ENCODE measurements around the gene SLC9A5.

SLC9A5 gene

DNA sequence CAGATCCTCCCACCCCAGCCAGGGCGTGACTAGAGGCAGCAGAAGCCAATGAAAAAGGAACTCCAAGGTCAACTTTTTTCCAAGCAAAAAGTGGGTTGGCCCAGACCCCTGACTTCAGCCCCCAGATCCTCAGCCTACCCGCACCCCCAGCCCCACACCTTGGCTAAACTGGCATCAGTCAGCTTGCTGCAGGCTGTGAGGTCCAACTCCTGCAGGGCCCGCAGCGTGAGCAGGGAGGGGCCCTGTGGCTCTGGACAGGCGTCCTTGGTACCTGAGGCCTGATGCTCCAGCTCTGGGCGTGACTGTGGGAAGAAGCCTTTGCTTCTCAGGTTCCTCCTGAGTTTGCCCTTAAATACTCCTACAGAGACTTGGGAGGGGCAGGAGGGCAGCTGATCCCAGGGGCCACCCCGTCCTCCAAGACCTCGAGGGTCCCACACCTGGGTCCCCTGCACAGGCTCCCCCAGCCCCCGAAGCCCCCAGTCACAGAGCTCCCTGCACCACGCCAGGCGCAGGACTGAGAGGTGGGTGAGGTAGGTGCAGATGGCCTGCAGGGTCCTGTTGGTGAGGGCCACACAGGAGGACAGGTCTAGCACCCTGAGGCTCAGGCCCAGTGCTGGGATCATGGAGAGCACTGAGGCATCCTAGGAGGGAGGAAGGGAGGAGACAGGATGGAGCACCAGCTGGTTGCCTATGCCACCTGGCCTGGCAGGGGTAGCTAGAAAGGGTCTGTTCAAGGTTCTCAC lies 40.5 kb upstream of the SLC9A5 start:
- Histone ChIP-seq H3K4me3 (no peak overlapping the region), H3K9me3 (no peaks in the 10 kb centered on the region), H3K4me1 (no peaks in the 10 kb centered on the region), H3K36me3 (replicated peaks) (peaks cover 6% of the 10 kb centered on the region; the same call in 1 of the 2 replicates), H3K27me3 (ENCODE audit: low read depth) (no peaks in the 10 kb centered on the region)
- in situ Hi-C loops (cut with MboI; ENCODE audit: low sequenced_read_pairs): no loop called here
- DNase-seq (ENCODE audit: low spot score in 2 of 2): no peak

DNA sequence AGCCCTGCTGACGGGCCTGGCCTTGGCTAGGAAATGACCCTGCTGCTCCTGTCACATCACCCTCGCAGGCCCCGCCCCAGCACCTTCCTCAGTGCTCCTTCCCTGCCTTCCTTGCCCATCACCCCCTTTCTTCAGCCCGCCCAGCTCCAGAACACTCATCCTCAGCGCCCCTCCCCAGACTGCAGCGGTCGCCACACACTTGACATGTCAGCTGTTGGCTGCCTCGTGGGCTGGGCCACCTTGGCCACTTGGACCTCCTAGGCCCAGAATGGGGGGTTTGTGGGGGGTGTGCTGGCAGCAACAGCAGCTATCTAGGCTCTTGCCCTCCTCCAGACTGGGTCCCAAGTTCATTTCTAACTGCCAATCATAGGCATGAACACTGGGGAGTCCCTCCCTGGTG lies 39.2 kb upstream of the SLC9A5 start:
- in situ Hi-C loops (cut with MboI; ENCODE audit: low sequenced_read_pairs): no loop called here
- no peak for DNase-seq (ENCODE audit: low spot score in 2 of 2)
- no peaks in the 10 kb centered on the region for H3K27me3 ChIP-seq (ENCODE audit: low read depth)
- no peaks in the 10 kb centered on the region; the same call in 1 of the 2 replicates for H3K36me3 ChIP-seq (replicated peaks)
- no peak overlapping the region for H3K4me3 ChIP-seq
- no peaks in the 10 kb centered on the region for H3K4me1 ChIP-seq
- H3K9me3 ChIP-seq: no peaks in the 10 kb centered on the region

DNA sequence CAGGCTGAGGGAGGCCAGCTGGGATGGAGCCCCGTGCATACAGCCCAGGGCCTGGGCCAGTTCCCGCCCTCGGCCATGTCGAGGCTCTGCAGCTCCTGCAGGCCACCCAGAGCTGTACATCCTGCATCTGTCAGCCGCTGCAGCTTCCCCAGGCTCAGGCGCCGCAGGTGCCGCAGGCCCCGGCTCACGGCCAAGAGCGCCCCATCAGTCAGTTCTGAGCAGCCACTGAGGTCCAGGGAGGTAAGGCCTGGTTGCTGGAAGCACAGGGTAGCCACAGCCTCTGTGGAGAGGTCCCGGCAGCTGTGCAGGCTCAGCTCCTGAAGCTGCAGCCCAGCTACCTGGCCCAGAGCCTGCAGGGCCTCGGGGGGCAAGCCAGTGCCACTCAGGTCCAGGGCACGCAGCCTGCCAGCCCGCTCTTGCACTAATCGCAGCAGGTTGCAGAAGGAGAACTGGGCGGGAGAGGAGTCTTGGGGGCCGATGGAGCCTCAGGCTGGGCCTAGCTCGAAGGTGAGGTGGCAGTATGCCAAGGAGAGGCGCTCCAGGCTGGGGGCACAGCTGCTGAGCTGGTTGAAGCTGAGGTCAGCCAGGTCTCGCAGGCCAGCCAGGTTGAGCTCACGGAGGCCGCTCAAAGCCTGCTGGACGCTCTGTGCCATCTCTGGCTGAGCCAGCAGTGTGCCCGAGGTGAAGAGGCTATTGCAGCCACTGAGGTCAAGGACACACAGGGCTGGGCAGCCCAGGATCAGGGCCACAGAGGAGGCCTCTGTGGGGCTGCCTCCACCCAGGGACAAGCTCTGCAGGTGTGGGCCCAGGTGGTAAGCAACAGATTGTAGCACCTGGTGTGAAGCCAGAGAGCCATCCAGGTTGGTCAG lies 38.5 kb upstream of the SLC9A5 start:
- Histone ChIP-seq H3K27me3 (ENCODE audit: low read depth) (no peaks in the 10 kb centered on the region), H3K36me3 (replicated peaks) (no peaks in the 10 kb centered on the region; the same call in 1 of the 2 replicates), H3K9me3 (no peaks in the 10 kb centered on the region), H3K4me1 (no peaks in the 10 kb centered on the region), H3K4me3 (no peak overlapping the region)
- DNase-seq (ENCODE audit: low spot score in 2 of 2): no peak
- in situ Hi-C loops (cut with MboI; ENCODE audit: low sequenced_read_pairs): no loop called here

DNA sequence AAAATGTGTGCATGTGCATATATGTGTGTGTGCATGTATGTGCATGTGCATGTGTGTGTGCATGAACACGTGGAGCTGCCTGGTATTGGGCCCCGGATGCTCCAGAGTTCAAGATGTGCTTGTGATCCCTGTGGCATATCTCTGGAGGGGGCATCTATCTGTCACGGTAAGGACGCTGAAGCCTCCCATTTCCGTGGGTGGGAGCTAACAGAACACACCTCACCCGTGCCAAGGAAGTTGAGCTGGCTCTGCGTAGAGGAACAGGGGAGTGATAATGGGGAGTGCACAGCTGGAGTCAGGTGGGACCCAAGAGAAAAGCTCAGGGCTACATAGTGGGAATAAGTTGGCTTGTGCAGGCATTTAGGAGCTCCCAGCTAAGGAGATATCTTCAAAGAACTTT lies 37.1 kb upstream of the SLC9A5 start:
- DNase-seq (ENCODE audit: low spot score in 2 of 2): no peak
- H3K36me3 ChIP-seq (replicated peaks): no peaks in the 10 kb centered on the region; the same call in 1 of the 2 replicates
- H3K27me3 ChIP-seq (ENCODE audit: low read depth): no peaks in the 10 kb centered on the region
- H3K4me3 ChIP-seq: no peak overlapping the region
- no peaks in the 10 kb centered on the region for H3K9me3 ChIP-seq
- in situ Hi-C loops (cut with MboI; ENCODE audit: low sequenced_read_pairs): no loop called here
- H3K4me1 ChIP-seq: no peaks in the 10 kb centered on the region

DNA sequence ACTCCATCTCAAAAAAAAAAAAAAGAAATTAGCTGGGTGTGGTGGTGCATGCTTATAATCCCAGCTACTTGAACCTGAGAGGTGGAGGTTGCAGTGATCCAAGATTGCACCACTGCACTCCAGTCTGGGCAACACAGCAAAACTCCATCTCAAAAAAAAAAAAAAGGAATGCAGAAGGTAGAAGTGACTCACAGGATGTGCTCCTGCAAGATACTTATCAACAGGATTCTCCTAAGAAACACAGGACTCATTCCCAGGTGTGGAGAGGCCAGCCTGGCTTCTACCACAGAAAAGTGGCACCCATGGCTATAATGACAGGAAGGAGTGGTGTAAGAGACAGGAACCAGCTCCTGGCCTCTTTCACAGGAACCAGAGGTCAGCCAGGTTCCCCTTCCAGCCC lies 36.0 kb upstream of the SLC9A5 start:
- H3K4me1 ChIP-seq: no peaks in the 10 kb centered on the region
- H3K27me3 ChIP-seq (ENCODE audit: low read depth): no peaks in the 10 kb centered on the region
- no peaks in the 10 kb centered on the region for H3K36me3 ChIP-seq (replicated peaks)
- H3K4me3 ChIP-seq: no peak overlapping the region
- no peak for DNase-seq (ENCODE audit: low spot score in 2 of 2)
- in situ Hi-C loops (cut with MboI; ENCODE audit: low sequenced_read_pairs): no loop called here
- no peaks in the 10 kb centered on the region for H3K9me3 ChIP-seq

DNA sequence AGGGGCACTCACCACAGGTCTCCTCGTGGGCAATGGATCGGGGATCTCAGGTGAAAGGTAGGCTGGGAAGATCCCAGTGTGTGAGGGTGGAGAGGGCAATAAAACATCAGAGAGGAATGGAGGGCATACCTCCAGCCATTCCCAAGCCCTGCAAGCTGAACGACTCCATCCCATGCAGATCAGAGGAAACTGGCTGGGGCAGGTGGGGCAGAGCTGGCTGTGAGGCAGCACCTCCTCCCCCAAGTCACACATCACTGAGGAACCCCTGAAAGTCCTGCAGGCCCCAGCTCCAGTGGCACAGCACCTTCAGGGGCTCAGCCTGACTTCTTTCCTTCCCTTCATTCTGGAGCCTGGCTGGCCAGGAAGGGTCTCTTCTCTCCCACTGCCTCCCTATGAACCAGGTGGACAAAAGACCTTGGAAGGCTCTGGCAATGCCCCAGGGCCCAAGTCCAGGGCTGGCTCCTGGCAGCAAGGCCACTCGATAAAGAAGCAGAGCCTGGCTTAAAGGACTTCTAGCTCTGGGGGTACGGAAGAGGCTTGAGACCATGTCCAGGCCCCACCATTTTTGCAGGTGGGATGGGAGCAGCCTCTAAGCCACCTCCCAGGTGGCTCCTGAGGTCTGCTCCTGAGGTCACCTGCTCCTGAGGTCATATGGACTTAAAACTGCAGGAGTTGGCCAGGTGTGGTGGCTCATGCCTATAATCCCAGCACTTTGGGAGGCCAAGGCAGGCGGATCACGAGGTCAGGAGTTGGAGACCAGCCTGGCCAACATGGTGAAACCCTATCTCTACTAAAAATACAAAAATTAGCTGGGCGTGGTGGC lies 35.4 kb upstream of the SLC9A5 start:
- Histone ChIP-seq H3K4me1 (no peaks in the 10 kb centered on the region), H3K27me3 (ENCODE audit: low read depth) (no peaks in the 10 kb centered on the region), H3K9me3 (no peaks in the 10 kb centered on the region), H3K4me3 (no peak overlapping the region), H3K36me3 (replicated peaks) (no peaks in the 10 kb centered on the region)
- DNase-seq (ENCODE audit: low spot score in 2 of 2): no peak
- in situ Hi-C loops (cut with MboI; ENCODE audit: low sequenced_read_pairs): no loop called here

DNA sequence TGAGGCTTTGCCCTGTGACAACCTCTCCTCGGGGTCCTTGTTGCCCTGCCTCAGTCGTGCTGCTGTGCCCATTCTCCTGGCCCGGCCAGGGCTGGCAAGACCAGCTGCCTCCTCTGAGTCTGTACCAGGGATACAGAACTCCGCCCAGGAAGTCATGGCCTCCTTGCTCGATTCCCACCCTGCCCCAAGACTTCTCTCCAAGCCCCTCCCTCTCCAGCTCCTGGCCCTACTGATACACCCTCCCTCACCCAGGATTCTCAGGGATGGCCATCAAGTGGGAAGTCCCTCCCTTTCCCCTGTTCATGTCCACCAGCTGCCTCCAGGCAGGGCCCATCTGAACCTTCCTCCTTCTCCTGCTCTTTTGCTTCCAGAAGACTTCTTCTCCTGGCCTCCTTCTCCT lies 33.1 kb upstream of the SLC9A5 start:
- in situ Hi-C loops (cut with MboI; ENCODE audit: low sequenced_read_pairs): no loop called here
- Histone ChIP-seq H3K36me3 (replicated peaks) (no peaks in the 10 kb centered on the region), H3K9me3 (no peaks in the 10 kb centered on the region; the same call in 1 of the 2 replicates), H3K27me3 (ENCODE audit: low read depth) (no peaks in the 10 kb centered on the region), H3K4me3 (no peak overlapping the region), H3K4me1 (no peaks in the 10 kb centered on the region)
- no peak for DNase-seq (ENCODE audit: low spot score in 2 of 2)

DNA sequence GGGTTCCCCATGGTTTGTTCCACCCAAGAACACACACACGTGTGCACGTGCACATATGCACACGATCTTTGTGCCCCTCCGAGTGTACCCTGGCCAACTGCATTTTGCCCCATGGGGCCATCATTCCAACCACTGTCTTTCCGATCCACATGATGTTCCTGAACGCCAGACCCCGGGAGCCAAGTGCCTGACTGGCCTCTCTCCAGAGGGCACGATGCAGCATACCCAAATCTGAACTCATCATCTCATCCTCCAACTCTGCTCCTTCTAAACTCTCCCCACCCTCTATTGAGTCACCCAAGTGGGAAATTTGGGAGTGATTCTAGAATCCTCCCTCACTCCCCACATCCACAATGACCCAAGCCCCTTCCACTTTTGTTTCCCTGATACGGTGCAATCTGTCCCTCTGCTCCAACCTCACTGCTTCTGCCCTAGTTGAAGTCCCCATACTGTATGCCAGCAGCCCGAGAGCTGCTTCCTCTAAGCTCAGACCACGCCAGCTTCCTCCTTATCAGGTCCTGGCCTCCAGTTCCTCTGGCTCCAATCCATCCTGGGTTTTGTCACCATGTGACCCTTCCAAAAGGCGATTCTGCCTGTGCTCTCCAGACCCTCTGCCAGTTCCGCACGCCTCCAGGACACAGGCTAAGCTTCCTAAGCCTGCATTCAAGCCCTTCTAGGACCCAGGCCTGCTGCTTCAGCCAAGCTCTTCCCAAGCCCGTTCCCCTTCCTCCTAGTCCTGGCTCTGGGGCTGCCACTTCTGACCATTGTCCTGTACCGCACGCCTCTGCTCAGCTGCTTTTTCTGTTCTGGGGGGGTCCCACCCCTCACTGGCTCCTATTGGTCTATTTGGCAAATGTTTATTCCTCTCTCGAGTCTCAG lies 31.9 kb upstream of the SLC9A5 start:
- H3K4me3 ChIP-seq: no peak overlapping the region
- DNase-seq (ENCODE audit: low spot score in 2 of 2): no peak
- H3K9me3 ChIP-seq: no peaks in the 10 kb centered on the region; the same call in 1 of the 2 replicates
- in situ Hi-C loops (cut with MboI; ENCODE audit: low sequenced_read_pairs): no loop called here
- no peaks in the 10 kb centered on the region for H3K27me3 ChIP-seq (ENCODE audit: low read depth)
- H3K36me3 ChIP-seq (replicated peaks): no peaks in the 10 kb centered on the region
- no peaks in the 10 kb centered on the region for H3K4me1 ChIP-seq

DNA sequence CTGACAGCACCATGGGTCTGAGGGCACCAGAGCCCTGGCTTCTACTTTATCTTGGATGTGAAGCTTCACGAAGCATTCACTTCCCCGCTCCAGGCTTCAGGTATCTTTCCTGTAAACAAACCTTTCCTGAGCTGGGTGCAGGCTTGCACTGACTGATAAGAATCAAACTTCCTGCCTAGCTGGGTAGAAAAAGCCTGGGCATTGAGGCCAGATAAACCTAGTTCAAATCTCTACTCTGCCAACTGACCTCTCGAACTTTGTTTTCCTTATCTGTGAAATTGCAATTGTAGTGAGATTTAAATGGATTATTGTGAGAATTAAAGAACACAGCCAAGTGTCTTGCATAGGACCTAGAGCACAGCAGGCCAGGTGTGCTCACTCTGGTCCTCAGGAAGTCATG lies 24.8 kb upstream of the SLC9A5 start:
- Histone ChIP-seq H3K9me3 (peaks cover 2% of the 10 kb centered on the region; the same call in 1 of the 2 replicates), H3K27me3 (ENCODE audit: low read depth) (no peaks in the 10 kb centered on the region), H3K4me3 (no peak overlapping the region), H3K4me1 (peaks cover 5% of the 10 kb centered on the region), H3K36me3 (replicated peaks) (peaks cover 10% of the 10 kb centered on the region)
- in situ Hi-C loops (cut with MboI; ENCODE audit: low sequenced_read_pairs): no loop called here
- no peak for DNase-seq (ENCODE audit: low spot score in 2 of 2)

DNA sequence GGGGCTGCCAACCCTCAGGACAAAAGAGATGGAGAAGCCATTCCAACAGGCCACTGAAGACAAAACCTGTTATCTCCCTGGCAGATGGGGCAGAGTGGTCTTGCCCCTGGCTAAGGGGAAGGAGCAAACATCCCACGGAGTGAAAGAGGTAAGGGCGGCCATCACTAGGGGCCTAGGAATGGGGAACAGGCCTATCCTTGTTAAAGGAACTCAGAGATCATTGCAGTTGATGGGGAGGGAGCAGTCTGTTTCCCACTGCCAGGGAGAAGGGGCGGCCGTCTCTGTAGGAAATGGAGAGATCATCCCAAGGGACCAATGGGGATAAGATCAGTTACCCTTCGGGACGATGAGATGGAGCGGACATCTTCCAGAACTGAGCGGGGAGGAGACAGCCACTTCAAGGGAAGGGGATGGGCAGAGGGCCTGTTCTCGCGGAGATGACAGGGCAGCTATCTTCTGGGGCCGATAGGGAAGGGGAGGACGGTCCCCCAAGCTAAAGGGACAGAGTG lies 22.4 kb upstream of the SLC9A5 start:
- DNase-seq (ENCODE audit: low spot score in 2 of 2): no peak
- no peaks in the 10 kb centered on the region for H3K27me3 ChIP-seq (ENCODE audit: low read depth)
- H3K36me3 ChIP-seq (replicated peaks): peaks cover 31% of the 10 kb centered on the region
- H3K4me3 ChIP-seq: peak overlapping the region; percentile 94
- peaks cover 2% of the 10 kb centered on the region; the same call in 1 of the 2 replicates for H3K9me3 ChIP-seq
- H3K4me1 ChIP-seq: peaks cover 5% of the 10 kb centered on the region
- in situ Hi-C loops (cut with MboI; ENCODE audit: low sequenced_read_pairs): no loop called here

DNA sequence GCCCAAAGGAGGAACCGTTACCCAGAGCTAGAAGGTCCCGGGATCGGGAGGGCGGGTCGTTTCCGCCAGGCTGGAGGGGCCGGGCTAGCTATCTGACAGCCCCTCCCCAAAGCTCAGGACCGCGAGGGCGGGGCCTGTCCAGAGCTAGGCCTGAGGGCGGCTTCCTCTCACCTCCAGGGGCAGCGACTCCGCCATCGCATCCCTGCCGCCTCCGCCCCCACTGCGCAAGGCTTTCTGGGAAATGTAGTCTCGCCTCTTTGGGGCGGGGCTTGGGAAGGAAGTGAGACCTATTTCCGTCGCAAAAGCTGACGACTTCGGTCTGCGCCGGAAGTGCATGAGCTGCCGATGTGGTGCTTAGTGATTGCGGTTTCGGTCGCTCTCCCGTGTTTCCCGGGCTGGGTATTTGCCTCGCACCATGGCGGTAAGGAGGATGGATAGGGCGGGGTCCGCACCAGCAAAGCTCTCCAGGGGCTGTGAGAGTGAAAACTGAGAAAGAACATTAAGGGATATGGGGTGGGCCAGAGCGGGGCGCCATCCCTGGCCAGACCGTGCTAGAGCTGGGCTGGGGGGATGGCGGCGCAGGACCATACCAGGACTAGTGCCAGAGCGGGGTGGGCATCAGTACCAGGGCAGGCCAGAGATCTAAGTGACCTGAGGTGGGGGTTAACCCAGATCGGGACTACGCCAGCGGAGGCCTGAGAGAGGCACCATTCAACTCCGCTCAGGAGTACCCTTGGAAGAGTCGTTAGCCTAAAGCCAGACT lies 21.8 kb upstream of the SLC9A5 start, which contains the start of gene TMEM208:
TSS of gene TMEM208 (plus strand) at position 327 of the 763 bp plus-strand sequence. CDS start at position 416, 89 bp downstream.
- peak within 1 kb of the TSS; percentile 94 for H3K4me3 ChIP-seq
- peaks cover 5% of the 10 kb centered on the region for H3K4me1 ChIP-seq
- peaks cover 2% of the 10 kb centered on the region; the same call in 1 of the 2 replicates for H3K9me3 ChIP-seq
- in situ Hi-C loops (cut with MboI; ENCODE audit: low sequenced_read_pairs): no loop called here
- no peaks in the 10 kb centered on the region for H3K27me3 ChIP-seq (ENCODE audit: low read depth)
- peak; percentile 93 to 99 for DNase-seq (ENCODE audit: low spot score in 2 of 2)
- H3K36me3 ChIP-seq (replicated peaks): peaks cover 37% of the 10 kb centered on the region

DNA sequence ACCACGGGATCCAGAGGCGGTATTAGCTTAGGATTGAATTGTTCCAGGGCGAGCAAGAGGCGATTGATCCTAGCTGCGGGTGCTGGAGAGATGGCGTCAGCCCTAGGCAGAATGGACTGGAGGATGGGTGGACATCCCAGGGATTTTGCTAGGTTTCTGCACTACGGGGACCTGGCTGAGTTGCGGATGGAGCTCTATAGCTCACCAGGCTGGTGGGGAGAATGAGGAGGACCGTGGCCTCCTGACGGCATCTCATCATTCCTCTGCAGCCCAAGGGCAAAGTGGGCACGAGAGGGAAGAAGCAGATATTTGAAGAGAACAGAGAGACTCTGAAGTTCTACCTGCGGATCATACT lies 21.2 kb upstream of the SLC9A5 start:
- peaks cover 2% of the 10 kb centered on the region; the same call in 1 of the 2 replicates for H3K9me3 ChIP-seq
- H3K27me3 ChIP-seq (ENCODE audit: low read depth): no peaks in the 10 kb centered on the region
- H3K36me3 ChIP-seq (replicated peaks): peaks cover 37% of the 10 kb centered on the region
- in situ Hi-C loops (cut with MboI; ENCODE audit: low sequenced_read_pairs): no loop called here
- H3K4me1 ChIP-seq: peaks cover 5% of the 10 kb centered on the region
- no peak for DNase-seq (ENCODE audit: low spot score in 2 of 2)
- peak overlapping the region; percentile 94 for H3K4me3 ChIP-seq

All from HAP-1 (cell line).